ENCODE measurements around the gene HOXA5. TPM values are rescaled to one million over a fixed set of nuclear protein-coding genes. Genes with fewer than 3 reads are reported as not detected.

The HOXA5 gene
- 3.9 to 7.1 TPM (median 5.3 TPM) in 5 replicates for total RNA-seq (2022; extraction: Qiagen RNA extraction)

DNA sequence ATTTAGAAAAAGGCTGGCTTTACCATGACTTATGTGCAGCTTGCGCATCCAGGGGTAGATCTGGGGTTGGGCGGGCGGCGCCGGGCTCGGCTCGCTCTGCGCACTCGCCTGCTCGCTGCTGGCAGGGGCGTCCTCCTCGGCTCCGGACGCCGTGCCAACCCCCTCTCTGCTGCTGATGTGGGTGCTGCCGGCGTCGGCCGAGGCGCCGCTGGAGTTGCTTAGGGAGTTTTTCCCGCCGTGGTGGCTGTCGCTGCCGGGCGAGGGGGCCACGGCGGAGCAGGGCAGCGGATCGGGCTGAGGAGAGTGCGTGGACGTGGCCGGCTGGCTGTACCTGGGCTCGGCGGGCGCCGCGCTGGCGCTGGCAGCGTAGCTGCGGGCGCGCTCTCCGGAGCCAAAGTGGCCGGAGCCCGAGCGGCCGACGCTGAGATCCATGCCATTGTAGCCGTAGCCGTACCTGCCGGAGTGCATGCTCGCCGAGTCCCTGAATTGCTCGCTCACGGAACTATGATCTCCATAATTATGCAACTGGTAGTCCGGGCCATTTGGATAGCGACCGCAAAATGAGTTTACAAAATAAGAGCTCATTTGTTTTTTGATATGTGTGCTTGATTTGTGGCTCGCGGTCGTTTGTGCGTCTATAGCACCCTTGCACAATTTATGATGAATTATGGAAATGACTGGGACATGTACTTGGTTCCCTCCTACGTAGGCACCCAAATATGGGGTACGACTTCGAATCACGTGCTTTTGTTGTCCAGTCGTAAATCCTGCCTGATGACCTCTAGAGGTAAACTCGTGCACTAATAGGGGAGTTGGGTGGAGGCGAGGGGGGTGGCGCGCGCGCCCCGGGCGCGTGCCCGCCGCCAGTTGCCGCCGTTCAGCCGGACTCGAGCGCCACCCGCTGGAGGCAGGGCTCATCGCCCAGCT lies at the start of gene HOXA5:
TSS of gene HOXA5 (minus strand) at position 659 of the 927 bp plus-strand sequence. CDS start at position 585, 74 bp downstream.

DNA sequence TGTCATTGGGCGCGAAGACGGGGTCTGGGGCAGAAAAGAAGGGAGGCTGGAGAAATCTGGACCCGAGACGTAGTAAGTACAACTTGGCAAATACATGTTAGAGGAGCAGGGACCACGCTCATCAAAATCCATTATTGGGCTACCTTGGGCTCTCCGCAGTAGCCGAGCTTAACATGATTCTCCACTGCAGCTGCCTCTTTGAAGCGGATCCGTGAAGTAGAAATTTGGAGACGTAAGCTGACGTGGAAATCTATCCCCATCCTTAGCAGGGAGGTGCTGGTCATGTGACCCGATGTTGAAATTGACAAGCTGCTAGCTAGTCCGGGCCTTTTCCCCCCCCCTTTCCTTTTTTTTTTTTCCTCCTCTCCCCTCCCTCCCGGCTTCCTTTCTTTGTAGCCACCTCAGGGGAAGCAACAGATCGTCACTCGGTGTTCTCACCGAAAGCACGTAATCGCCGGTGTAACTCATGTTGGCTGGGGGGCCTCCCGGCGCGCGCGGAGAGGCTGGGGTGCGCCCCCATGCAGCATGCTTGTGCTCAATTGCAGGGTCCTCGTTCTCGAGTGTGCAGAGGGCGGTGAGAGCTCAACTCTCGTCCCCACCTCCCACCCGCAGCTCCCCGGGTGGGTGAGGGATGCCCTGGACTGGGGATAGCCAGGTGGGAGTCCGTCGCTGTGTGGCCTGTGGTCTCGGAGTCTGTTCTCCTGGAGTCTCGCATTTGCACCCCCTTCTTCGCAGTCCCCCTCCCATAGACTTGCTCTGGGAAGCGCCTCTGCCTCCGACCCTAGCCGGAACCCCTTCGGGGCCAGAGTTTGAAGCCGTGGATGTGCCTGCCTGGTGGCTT lies 41.8 kb upstream of the HOXA5 start, which contains the start of gene HOXA11:
TSS of gene HOXA11 (minus strand) at position 220 of the 841 bp plus-strand sequence. CDS start at position 132, 88 bp downstream.

DNA sequence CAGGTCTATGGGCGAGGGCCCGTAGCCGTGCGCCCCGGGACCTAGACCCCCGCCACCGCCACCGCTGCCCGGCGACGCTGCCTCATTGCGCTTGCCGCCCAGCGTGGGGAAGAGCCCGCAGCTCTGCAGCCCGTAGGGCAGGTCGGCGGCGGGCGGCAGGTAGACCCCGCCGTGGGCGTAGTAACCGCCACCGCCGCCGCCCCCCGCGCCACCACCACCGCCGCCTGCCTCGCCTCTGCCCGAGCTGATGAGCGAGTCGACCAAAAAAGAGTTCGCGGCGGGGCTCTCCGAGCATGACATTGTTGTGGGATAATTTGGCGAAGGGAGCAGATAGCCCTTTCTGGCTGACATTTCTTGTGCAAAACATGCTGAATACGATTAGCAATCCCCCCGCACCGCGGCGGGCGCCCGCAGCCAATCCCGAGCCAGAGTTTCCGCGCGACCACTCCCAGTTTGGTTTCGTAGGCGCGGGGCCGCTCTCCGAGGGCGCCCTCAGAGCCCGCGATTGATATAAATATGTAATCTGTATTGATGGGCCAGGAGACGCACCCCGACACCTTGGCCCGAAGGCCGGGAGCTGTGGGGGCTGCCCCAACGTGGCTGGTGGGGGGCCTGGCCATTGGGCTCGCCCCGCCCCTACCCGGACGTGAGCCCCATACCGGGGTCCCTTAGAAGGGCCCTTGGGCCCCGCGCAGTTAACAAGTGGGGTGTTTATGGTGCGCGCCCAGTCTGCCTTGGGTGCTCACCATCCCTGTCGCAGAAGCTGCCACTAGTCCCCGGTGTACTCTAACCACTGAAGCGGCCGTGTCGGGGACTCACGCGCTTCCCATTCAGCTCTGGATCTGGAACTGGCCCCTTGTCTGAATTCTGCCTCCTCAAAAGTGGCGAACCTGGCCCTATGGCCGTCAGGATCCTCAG lies 30.7 kb upstream of the HOXA5 start, which contains the start of gene HOXA10:
TSS of gene HOXA10 (minus strand) at position 365 of the 918 bp plus-strand sequence. CDS start at position 351, 14 bp downstream.

DNA sequence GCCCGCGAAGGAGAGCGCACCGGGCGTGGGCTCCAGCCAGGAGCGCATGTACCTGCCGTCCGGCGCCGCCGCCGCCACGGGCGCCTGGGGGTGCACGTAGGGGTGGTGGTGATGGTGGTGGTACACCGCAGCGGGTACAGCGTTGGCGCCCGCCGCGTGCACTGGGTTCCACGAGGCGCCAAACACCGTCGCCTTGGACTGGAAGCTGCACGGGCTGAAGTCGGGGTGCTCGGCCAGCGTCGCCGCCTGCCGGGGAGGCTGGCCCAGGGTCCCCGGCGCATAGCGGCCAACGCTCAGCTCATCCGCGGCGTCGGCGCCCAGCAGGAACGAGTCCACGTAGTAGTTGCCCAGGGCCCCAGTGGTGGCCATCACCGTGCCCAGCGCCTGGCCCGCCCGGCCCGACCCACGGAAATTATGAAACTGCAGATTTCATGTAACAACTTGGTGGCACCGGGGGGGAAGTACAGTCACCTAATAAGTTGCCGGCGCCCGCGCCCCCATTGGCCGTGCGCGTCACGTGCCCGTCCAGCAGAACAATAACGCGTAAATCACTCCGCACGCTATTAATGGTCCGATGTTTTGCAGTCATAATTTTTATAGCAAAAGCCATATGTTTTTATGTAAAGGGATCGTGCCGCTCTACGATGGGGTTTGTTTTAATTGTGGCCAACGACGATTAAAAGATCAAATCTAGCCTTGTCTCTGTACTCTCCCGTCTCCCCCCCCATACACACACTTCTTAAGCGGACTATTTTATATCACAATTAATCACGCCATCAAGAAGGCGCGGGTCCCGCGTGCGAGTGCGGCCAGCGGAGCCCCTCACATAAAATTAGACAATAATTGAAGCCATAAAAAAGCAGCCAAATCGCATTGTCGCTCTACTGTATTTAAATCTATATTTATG lies 21.9 kb upstream of the HOXA5 start, which contains the start of gene HOXA9:
TSS of gene HOXA9 (minus strand) at position 449 of the 907 bp plus-strand sequence. CDS start at position 369, 80 bp downstream.

DNA sequence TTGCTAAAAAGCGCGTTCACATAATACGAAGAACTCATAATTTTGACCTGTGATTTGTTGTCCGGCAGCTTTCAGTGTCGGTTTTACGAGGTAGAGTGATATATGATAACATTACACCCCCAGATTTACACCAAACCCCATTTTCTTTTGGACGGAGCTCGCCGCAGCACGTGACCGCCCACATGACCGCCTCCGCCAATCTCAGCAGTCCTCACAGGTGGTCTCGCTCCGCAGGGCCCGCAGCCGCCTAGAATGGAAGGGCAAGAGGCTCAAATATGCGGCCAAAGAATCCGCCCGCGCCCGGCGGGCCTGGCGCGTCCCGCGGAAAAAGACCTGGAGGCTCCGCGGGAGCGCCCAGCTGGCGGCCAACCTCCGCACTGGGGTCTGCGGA lies 13.0 kb upstream of the HOXA5 start, which contains the start of gene HOXA7:
TSS of gene HOXA7 (minus strand) at position 168 of the 391 bp plus-strand sequence. CDS start at position 38, 130 bp downstream.

DNA sequence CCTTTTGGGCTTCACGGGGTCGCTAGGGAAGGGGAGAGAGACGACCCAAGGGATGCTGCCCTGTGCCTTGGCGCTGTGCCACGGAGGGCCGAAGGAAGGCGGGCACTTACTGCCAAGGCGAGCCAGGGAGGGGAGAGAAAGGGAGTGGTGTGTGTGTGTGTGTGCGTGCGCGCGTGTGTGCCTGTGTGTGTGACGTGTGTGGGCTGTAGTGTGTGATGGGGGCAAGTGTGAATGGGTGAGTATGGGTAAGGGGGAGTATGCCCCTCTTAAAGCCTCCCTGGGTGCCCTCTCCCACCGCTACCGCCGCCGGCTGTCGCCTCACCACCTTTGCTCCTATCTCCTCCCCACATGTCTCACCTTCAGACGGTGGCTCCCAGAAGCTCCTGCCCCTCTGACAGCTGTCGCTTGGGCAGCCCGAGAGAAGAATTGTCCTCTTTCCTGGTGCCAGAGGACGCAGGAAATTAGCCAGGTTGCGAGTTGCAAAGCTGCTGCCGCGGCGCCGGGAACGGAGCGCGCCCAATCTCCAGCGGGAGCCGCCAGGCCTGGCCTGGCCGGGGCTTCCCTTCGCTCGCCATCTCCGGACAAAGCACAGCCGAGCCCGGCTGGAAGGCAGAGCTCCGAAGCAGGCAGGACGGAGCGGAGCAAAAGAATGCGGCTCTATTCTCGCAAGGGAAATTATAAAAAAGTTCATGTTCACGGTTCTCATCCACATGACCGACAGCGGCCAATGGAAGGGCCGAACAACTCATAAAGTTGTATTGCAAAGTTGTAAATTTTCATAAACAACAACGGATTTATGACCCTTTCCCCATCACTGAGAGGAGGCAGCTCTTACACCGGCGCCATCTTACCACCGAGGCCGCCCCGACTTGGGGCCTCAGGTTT lies 8.7 kb upstream of the HOXA5 start, which contains the start of gene HOXA3:
TSS of gene HOXA3 (minus strand) at position 653 of the 885 bp plus-strand sequence. CDS start 41,943 bp downstream, outside the sequence.

DNA sequence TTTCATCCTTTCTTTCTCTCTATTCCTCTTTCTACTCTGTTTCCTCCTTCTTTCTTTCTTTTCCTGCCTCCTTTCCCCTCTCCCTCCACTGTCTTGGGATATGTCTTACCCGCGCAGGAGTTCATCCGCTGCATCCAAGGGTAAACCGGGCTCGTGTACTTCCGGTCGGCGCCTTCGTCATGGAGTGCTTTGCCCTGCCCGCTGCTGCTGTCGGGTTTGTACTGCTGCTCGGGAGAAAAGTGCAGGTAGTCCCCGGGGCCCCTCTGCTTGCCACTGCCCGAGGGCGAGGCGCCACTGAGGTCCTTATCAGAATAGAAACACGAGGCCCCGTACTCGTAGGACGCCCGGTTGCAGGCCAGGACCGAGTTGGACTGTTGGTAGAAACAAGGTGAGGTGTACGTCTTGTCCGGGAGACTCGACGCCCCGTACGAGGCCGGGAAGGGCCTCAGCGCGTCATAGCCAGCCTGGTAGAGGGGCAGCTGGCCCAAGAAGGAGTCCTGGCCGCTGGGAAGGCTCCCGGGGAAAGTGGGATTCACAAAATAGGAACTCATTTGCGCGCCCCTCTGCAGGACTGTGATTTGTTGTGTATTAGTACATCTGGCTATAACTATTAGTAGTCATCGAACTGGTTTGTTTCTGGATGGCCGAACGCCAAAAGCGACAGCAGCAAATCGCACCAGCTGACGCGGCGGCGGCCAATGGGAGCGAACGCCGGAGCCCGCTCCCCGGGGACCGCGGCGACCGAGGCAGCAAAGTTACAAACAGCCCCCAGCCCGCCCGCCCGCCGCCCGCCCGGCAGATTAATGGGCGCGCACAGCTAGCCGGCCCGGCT lies 3.9 kb upstream of the HOXA5 start, which contains the start of gene HOXA6:
TSS of gene HOXA6 (minus strand) at position 576 of the 832 bp plus-strand sequence. CDS start at position 551, 25 bp downstream.

DNA sequence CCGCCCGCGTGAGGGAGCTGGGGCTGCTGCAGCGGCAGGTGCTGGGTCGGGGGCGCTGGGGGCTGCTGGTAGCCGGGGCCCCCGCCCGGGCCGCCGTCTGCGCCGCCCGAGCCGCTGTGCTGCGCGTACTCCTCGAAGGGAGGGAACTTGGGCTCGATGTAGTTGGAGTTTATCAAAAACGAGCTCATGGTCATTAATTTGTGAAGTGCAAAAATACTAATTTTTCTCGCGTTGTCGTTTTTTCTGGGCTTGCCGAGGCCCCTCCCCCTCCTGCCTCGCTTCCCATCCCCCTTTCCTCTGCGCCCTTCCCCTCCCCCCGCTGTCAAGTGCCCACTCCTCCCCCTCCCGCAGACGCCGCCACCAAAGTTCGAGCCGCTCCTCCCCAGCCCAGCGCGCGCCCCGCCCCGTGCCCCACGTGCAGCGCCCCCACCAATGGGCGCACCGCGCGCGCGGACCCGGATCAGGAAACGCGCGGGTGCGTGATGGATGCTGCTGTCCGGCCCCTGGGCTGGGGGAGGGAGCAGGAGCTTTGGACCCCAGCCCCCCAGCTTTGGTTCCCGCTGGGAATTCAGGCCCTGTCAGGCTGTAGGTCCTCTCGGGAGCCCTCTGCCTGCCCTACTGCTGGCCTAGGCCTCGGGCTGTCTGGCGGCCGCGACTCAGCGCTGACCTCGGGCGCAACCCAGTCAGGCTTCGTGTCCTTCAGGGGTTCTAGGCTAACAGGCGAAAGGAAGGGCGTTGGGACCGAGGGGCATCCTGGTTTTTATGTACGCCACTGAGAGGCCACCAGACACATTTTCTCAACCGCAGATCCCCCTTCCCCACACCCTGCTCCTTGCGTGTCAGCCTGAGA lies 12.7 kb downstream of the HOXA5 start, which contains the start of gene HOXA4:
TSS of gene HOXA4 (minus strand) at position 218 of the 850 bp plus-strand sequence. CDS start at position 194, 24 bp downstream.

DNA sequence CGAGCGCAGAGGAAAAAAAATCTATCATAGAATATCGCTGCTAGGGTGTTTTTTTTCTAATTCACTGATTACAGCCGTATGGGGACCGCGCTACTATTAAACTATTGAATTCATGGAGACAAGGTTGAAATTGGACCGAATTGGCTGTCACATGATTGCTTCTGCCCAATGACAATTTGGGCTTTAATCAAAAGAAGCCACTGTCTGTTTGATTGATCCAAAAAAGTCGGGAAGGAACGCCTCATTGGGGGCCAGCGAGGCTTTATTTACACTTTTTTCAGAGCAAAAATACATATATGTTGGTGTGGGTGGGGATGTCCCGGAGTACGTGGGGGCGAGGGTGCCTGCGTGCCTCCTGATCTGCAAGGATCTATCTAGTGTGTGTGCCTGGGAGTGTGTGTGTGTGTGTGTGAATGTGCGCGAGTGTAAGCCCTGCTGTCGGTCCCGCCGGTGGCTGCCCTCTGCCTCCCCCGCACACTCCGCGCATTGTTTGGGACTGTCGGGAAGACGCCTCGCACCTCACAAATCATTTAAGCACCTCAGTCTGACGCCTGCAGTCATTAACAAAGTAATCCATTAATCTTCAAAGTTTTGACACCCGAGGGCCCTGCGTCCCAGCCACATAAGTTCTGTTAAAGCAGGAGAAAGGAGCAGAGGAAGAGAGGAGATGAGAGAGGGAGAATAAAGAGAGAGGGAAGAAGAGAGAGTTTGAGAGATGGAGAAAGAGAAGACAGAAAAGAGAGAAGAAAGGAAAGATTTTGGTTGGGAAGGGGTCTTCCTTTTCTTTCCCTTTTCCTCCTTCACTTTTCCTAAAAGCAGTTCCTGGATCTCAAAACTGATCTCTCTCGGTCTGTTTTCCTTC lies 40.7 kb downstream of the HOXA5 start, which contains the start of gene HOXA2:
TSS of gene HOXA2 (minus strand) at position 103 of the 862 bp plus-strand sequence. CDS start 183 bp downstream, outside the sequence.

DNA sequence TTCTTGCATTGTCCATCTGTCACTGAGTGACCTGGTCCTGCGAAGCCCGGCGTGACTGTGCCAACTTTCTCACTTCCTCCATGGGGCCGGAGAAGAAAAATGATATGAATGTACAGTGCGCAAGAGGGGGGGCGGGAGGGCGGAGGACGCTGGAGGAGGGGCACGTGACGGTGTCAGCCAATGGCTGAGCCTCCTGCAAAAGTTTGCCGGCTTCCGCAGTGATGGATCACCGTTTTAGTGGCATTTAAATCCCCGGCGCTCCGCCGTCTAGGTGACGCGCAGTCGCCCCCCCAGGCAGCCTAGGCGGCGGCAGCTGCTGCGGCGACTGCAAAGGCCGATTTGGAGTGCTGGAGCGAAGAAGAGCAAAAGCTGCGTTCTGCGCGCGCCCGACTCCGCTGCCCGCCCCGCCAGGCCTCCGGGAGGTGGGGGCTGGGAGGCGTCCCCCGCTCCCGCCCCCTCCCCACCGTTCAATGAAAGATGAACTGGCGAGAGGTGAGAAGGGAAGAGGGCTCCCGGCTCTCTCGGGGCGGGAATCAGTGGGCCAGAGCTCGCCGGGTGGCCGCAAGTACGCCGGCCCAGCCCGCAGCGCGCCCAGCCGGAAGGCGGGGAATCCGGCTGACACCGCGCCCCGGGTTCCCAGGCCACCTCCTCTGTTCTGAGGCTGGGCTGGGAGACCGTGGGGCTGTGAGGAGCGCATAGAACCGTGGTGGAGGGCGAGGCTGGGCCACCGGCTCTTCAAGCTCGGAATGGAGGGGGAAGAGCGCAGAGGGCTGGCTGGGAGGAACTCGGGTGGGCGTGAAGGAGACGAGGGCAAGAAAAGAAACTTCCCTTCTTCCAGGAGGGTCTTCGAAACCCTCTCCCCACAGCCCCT lies 47.3 kb downstream of the HOXA5 start, which contains the start of gene HOXA1:
TSS of gene HOXA1 (minus strand) at position 104 of the 871 bp plus-strand sequence. CDS start at position 16, 88 bp downstream.

Data from A549 treated with CORT108297 at 1 μM for 4 hours (cell line).